Measurements from ENCODE around the gene FDPS. TPM values are rescaled to one million over a fixed set of nuclear protein-coding genes. Genes with fewer than 3 reads are reported as not detected.
"Not testable (repeated sequence)": the region's sequence is repeated elsewhere in the genome, so short reads cannot be mapped to it uniquely, and the experiment has no call there.

The FDPS gene
- total RNA-seq, 2 experiments from 2014 or later: 256 to 264 TPM

GRCh38 chr1:155277902-155278688 is 30.6 kb upstream of the FDPS start:
- Mint-ChIP-seq H3K4me3 (peak overlapping the region; percentile 74), H3K27me3 (no peaks in the 10 kb centered on the region), H3K27ac (no peak overlapping the region), H3K9me3 (no peaks in the 10 kb centered on the region), H3K4me1 (peaks cover 19% of the 10 kb centered on the region), H3K36me3 (no peaks in the 10 kb centered on the region)
- DNase-seq: peak; percentile 78

- Mint-ChIP-seq H3K4me1 (peaks cover 15% of the 10 kb centered on the region), H3K27ac (no peak overlapping the region), H3K9me3 (no peaks in the 10 kb centered on the region), H3K4me3 (peak overlapping the region; percentile 74), H3K36me3 (no peaks in the 10 kb centered on the region), H3K27me3 (no peaks in the 10 kb centered on the region)
- no peak for DNase-seq
Measured at GRCh38 chr1:155278689-155279160, 29.9 kb upstream of the FDPS start.

DNA sequence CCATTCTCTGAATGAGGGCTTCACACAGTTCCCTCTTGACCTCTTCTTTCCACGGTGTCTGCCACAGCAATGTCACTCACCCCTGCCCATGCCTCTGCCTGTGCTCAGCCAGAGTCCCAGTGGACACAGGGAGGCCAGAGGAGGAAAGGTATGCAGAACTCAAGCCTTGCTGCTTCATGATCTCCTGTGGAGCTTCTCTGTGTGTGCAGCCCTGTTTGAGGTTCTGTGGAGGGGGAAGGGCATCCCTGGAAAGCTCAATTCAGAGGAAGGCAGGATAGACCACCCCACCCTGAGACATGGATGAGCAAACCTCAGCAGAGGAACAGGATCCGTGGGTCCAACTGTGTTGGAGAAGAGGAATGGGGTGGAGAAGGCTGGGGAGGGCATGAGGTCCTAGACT is 29.4 kb upstream of the FDPS start:
- no peak overlapping the region for H3K4me3 Mint-ChIP-seq
- H3K36me3 Mint-ChIP-seq: no peaks in the 10 kb centered on the region
- H3K27me3 Mint-ChIP-seq: no peaks in the 10 kb centered on the region
- no peak overlapping the region for H3K27ac Mint-ChIP-seq
- H3K4me1 Mint-ChIP-seq: peaks cover 13% of the 10 kb centered on the region
- H3K9me3 Mint-ChIP-seq: no peaks in the 10 kb centered on the region
- DNase-seq: no peak

DNA sequence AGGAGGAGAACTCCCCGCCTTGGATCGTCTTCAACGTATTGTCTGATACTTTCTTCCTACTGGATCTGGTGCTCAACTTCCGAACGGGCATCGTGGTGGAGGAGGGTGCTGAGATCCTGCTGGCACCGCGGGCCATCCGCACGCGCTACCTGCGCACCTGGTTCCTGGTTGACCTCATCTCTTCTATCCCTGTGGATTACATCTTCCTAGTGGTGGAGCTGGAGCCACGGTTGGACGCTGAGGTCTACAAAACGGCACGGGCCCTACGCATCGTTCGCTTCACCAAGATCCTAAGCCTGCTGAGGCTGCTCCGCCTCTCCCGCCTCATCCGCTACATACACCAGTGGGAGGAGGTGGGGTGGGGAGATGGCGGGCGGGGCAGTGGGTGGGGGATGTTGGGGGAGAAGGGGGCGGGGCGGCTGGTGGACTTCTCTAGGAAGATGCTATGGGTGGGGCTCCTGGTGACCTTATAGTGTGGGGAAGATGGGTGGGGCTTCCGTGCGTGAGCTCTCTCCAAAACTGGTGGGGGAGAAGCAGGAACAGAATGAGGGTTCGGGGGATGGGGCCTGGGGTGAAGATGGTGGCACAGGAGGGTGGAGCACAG is 26.1 kb upstream of the FDPS start:
- Mint-ChIP-seq H3K27ac (no peak overlapping the region), H3K4me3 (no peak overlapping the region), H3K4me1 (peaks cover 3% of the 10 kb centered on the region), H3K27me3 (no peaks in the 10 kb centered on the region), H3K9me3 (no peaks in the 10 kb centered on the region), H3K36me3 (no peaks in the 10 kb centered on the region)
- no peak for DNase-seq

GRCh38 chr1:155284476-155284875 is 24.2 kb upstream of the FDPS start:
- no peak overlapping the region for H3K4me3 Mint-ChIP-seq
- H3K27ac Mint-ChIP-seq: no peak overlapping the region
- H3K4me1 Mint-ChIP-seq: no peaks in the 10 kb centered on the region
- no peaks in the 10 kb centered on the region for H3K36me3 Mint-ChIP-seq
- H3K27me3 Mint-ChIP-seq: no peaks in the 10 kb centered on the region
- no peaks in the 10 kb centered on the region for H3K9me3 Mint-ChIP-seq
- DNase-seq: no peak

DNA sequence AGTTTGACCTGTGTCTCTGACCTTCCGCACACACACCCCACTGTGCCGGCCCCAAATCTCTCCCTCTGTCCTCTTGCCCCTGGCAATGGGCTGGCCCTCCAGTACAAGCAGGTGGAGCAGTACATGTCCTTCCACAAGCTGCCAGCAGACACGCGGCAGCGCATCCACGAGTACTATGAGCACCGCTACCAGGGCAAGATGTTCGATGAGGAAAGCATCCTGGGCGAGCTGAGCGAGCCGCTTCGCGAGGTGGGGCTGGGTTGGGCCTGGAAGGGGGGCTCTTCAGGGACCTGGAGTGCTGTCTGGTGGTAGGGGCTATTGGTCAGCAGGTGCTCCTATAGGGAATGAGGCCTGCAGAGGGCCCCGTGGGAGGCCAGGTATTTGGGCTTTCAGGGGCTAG is 23.6 kb upstream of the FDPS start:
- no peak overlapping the region for H3K27ac Mint-ChIP-seq
- DNase-seq: no peak
- no peaks in the 10 kb centered on the region for H3K27me3 Mint-ChIP-seq
- H3K4me3 Mint-ChIP-seq: no peak overlapping the region
- H3K36me3 Mint-ChIP-seq: no peaks in the 10 kb centered on the region
- H3K4me1 Mint-ChIP-seq: no peaks in the 10 kb centered on the region
- no peaks in the 10 kb centered on the region for H3K9me3 Mint-ChIP-seq

GRCh38 chr1:155285631-155286044 is 23.0 kb upstream of the FDPS start:
- no peak for DNase-seq
- Mint-ChIP-seq H3K27ac (no peak overlapping the region), H3K4me1 (no peaks in the 10 kb centered on the region), H3K36me3 (no peaks in the 10 kb centered on the region), H3K9me3 (no peaks in the 10 kb centered on the region), H3K27me3 (no peaks in the 10 kb centered on the region), H3K4me3 (no peak overlapping the region)

DNA sequence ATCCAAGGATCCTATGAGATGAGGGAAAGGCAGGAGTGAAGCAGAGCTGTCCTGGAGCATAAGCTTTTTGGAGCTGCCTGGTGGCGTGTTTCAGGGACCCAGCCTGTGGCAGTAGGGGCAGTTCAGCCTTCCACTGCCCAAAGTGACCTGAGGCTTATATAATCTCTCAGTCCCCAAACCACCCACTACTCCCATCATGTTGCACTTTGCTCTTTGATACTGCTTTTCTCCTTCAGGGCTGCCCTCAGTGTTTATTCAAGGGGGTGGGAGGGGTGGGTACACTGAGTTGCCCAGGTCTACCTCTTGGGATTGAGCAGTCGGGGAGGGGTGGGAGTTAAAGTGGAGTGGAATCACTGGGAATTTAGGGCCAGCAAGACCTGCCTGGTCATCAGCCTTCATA is 22.1 kb upstream of the FDPS start:
- H3K9me3 Mint-ChIP-seq: no peaks in the 10 kb centered on the region
- no peaks in the 10 kb centered on the region for H3K4me1 Mint-ChIP-seq
- peaks cover 3% of the 10 kb centered on the region for H3K27me3 Mint-ChIP-seq
- no peak overlapping the region for H3K4me3 Mint-ChIP-seq
- H3K27ac Mint-ChIP-seq: no peak overlapping the region
- DNase-seq: no peak
- H3K36me3 Mint-ChIP-seq: no peaks in the 10 kb centered on the region

DNA sequence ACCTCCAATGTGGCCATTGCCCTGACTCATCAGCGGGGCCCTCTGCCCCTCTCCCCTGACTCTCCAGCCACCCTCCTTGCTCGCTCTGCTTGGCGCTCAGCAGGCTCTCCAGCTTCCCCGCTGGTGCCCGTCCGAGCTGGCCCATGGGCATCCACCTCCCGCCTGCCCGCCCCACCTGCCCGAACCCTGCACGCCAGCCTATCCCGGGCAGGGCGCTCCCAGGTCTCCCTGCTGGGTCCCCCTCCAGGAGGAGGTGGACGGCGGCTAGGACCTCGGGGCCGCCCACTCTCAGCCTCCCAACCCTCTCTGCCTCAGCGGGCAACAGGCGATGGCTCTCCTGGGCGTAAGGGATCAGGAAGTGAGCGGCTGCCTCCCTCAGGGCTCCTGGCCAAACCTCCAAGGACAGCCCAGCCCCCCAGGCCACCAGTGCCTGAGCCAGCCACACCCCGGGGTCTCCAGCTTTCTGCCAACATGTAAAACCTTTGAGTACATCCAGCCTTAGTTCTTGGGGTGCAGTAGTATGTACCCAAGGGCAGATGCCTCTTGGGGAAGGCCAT is 20.6 kb upstream of the FDPS start:
- no peaks in the 10 kb centered on the region for H3K36me3 Mint-ChIP-seq
- H3K4me1 Mint-ChIP-seq: no peaks in the 10 kb centered on the region
- no peak for DNase-seq
- no peaks in the 10 kb centered on the region for H3K9me3 Mint-ChIP-seq
- H3K27me3 Mint-ChIP-seq: peaks cover 6% of the 10 kb centered on the region
- no peak overlapping the region for H3K27ac Mint-ChIP-seq
- H3K4me3 Mint-ChIP-seq: no peak overlapping the region

DNA sequence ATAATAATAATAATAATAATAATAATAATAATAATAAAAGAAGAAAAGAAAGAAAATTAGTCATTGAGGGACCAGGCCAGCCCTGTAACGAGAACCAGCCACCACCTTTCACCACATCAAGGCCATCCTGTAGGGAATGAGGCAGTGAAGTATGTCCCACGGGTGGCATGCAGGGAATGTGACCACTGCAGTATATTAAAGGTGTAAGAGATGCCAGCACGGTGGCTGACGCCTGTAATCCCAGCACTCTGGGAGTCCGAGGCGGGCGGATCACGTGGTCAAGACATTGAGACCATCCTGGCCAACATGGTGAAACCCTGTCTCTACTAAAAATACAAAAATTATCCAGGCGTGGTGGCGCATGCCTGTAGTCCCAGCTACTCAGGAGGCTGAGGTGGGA is 17.7 kb upstream of the FDPS start:
- DNase-seq, H3K4me3 Mint-ChIP-seq, H3K4me1 Mint-ChIP-seq, H3K9me3 Mint-ChIP-seq, H3K36me3 Mint-ChIP-seq, H3K27ac Mint-ChIP-seq: not testable (repeated sequence)
- peaks cover 29% of the 10 kb centered on the region for H3K27me3 Mint-ChIP-seq

- no peaks in the 10 kb centered on the region for H3K9me3 Mint-ChIP-seq
- DNase-seq: no peak
- H3K36me3 Mint-ChIP-seq: no peaks in the 10 kb centered on the region
- peaks cover 49% of the 10 kb centered on the region for H3K27me3 Mint-ChIP-seq
- H3K27ac Mint-ChIP-seq: no peak overlapping the region
- H3K4me3 Mint-ChIP-seq: no peak overlapping the region
- H3K4me1 Mint-ChIP-seq: peaks cover 6% of the 10 kb centered on the region
Measured at GRCh38 chr1:155293086-155293749, 15.4 kb upstream of the FDPS start.

DNA sequence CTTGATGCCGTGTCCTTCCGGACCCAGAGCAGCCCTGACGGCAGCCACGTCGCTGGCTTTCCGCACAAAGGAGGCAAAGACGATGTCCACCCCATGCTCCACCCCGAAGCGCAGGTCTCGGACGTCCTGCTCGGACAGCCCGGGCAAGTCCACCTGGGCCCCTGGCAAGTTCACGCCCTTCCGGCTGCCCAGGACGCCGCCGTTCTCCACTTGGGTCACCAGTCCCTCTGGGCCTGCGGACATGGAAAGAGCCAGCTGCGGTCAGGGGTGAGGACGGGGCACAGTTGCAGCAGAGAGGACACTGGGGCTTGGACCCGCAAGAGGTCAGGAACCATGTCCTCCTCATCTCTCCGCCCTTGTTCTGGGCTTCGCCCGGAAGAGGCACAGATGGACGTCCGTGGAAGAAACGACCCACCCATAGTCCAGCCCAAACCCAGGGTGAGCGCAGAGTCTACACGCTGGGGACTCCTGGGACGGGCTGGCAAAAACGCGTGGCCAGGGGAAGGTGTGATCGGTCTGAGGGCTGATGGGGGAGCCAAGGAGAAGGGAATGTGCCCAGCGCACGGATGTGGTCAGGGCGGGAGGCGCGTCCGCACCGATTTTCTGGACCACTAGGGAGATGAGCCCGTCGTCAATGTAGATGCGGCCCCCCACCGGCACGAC is 14.0 kb upstream of the FDPS start:
- no peak for DNase-seq
- peaks cover 6% of the 10 kb centered on the region for H3K4me1 Mint-ChIP-seq
- no peak overlapping the region for H3K4me3 Mint-ChIP-seq
- H3K27me3 Mint-ChIP-seq: peaks cover 52% of the 10 kb centered on the region
- no peaks in the 10 kb centered on the region for H3K36me3 Mint-ChIP-seq
- H3K27ac Mint-ChIP-seq: no peak overlapping the region
- H3K9me3 Mint-ChIP-seq: no peaks in the 10 kb centered on the region

DNA sequence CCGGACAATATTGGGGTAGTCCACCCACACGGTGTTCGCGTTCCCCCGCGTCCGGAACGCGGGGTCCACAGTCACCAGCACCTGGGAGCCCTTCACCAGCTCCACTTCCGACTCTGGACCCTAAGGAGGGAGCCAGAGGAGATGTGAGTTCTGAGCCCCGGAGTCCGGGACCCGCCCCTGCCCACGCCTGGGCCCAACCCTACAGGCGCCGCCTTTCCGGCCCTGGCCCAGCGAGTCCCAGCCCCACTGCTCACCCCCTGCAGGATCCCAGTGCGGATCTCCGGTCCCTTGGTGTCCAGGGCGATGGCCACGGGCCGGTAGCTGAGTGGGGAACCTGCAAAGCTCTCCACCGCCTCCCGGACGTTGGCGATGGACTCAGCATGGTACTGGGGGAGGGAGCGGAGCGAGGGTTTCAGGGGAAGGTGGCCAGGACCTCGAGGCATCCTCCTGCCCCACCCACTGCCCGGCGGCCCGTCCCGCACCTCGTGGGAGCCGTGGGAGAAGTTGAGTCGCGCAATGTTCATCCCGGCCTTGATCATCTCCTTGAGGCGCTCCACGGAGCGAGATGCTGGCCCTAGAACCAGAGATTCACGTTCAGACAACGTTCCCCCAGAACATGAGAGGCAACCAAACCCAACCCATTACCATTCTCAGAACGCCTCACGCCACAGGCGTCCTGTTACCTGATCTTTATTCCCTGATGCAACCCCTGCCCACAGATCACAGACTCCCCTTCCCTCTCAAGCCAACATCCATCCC is 13.3 kb upstream of the FDPS start:
- DNase-seq: no peak
- Mint-ChIP-seq H3K9me3 (no peaks in the 10 kb centered on the region), H3K4me3 (no peak overlapping the region), H3K4me1 (peaks cover 6% of the 10 kb centered on the region), H3K36me3 (no peaks in the 10 kb centered on the region), H3K27ac (no peak overlapping the region), H3K27me3 (peaks cover 52% of the 10 kb centered on the region)

DNA sequence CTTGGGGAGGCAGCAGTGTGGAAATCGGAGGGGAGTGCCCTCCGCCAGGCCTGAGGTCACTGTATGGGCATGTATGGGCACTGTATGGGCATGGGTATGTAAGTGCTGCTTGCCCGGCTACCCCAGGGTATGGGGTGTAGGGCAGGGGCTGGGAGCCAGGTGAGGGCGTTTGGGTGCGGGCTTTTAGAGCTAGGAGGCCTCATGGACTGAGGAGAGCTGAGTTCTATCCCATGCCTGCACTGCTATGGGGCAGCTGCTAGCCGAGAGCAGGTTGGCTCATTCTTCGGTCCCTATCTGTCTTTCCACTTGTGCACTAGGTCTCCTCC is 12.8 kb upstream of the FDPS start:
- Mint-ChIP-seq H3K27me3 (peaks cover 52% of the 10 kb centered on the region), H3K4me1 (peaks cover 6% of the 10 kb centered on the region), H3K27ac (no peak overlapping the region), H3K36me3 (no peaks in the 10 kb centered on the region), H3K4me3 (no peak overlapping the region), H3K9me3 (no peaks in the 10 kb centered on the region)
- DNase-seq: no peak

All from activated naive CD8-positive, alpha-beta T cell treated with anti-CD3 and anti-CD28 coated beads for 36 hours (primary cell).